Stomach (tissue), 9 donors: ENCODE data around the gene SSBP4. TPM values are rescaled to one million over a fixed set of nuclear protein-coding genes. Genes with fewer than 3 reads are reported as not detected.
A peak's percentile ranks its signal among the peaks of the same experiment; 100 is the strongest.

Source experiments
- DNase-seq, 2 donors: peaks; one replicate each; pipeline versions ENCODE4 v3.0.0 to v3.0.0-alpha.2; 2013 to 2019
- H3K27ac ChIP-seq, 5 donors: fragments of 200-600 bp in 4 of 5; sonication (generic) in 4 of 5; one replicate each; pipeline ENCODE4 v1.5.1; 2013 to 2019; ENCODE audit warnings: mild to moderate bottlenecking in 1 of 5, moderate library complexity in 1 of 5
- H3K27me3 ChIP-seq, 3 donors: fragments of 200-600 bp; sonication (generic); one replicate each; pipeline ENCODE4 v1.5.1; 2017 to 2019; ENCODE audit warnings: mixed run types in 1 of 3
- H3K36me3 ChIP-seq, 4 donors: fragments of 200-600 bp; sonication (generic); 1 replicate in 3 of 4; 2 replicates in 1 of 4; pipeline ENCODE4 v1.5.1; 2016 to 2019
- H3K4me1 ChIP-seq, 4 donors: fragments of 200-600 bp; sonication (generic); one replicate each; pipeline ENCODE4 v1.5.1; 2016 to 2019
- H3K4me3 ChIP-seq, 4 donors: fragments of 200-600 bp; sonication (generic) in 3 of 4; one replicate each; pipeline ENCODE4 v1.5.1; 2016 to 2019; ENCODE audit warnings: mild to moderate bottlenecking in 1 of 4
- H3K9me3 ChIP-seq, 4 donors: fragments of 200-600 bp; sonication (generic); one replicate each; pipeline ENCODE4 v1.5.1; 2016 to 2019
- CTCF ChIP-seq, 7 experiments: fragments of 450-650 bp in 4 of 7; fragments of 200-600 bp in 3 of 7; sonication (generic) in 3 of 7; IDR thresholded peaks; one replicate each; pipeline ENCODE4 v1.5.1; 2016 to 2019; ENCODE audit warnings: antibody characterized with exemption in 7 of 7, control low read depth in 2 of 7, mild to moderate bottlenecking in 1 of 7
- EP300 ChIP-seq: sonication (generic); formaldehyde crosslinking; IDR thresholded peaks from one replicate; pipeline ENCODE4 v1.6.1; 2017; ENCODE audit warnings: antibody characterized with exemption
- POLR2A ChIP-seq, 4 donors: fragments of 450-650 bp; IDR thresholded peaks; one replicate each; pipeline ENCODE4 v1.6.1; 2016; ENCODE audit warnings: antibody characterized with exemption in 4 of 4, control low read depth in 2 of 4, mild to moderate bottlenecking in 1 of 4, moderate library complexity in 1 of 4
- POLR2AphosphoS5 ChIP-seq, 3 donors: sonication (generic); formaldehyde crosslinking; IDR thresholded peaks; one replicate each; pipeline ENCODE4 v1.6.1; 2016; ENCODE audit warnings: antibody characterized with exemption in 3 of 3
- WGBS, 5 donors: extraction: QIAGEN DNeasy Blood & Tissue Kit in 3 of 5; methylation state at CpG; one replicate each; pipeline versions ENCODE4 v1.1.5 to v1.1.7; 2013 to 2018; 5-methylcytosine and 5-hydroxymethylcytosine counted together
- intact Hi-C: fragments of 100-400 bp; cut with DNase I; formaldehyde crosslinking; loops from one replicate; pipeline ENCODE4 v1.15.1; 2023; ENCODE audit warnings: low total_unique reads
- polyA plus RNA-seq, 3 donors: library from polyadenylated mRNA; stranded (reverse); fragments of 200-250 nt; gene quantifications; one replicate each; pipeline ENCODE4 v1.2.3, GENCODE V29; 2013
- total RNA-seq, 5 donors: library from RNA; depleted of rRNA; stranded (reverse); fragments of >200 nt; gene quantifications; one replicate each; pipeline versions ENCODE4 v1.1.0 to v1.2.3, GENCODE V29; 2014 to 2016
- donor health status: healthy with polysubstance abuse.
- donor health status: Bipolar disorder and iron deficiency.
- donor health status: healthy.

The SSBP4 gene
- total and polyA plus RNA-seq, 8 donors, result 22.8 to 253 (median 49.2) TPM

GRCh38 chr19:18435842-18436670 is 16.9 kb downstream of the SSBP4 start:
- TF ChIP-seq CTCF (IDR thresholded peaks at IDR 0.05) (no peak), EP300 (no peak), POLR2A (IDR thresholded peaks at IDR 0.05) (no peak), POLR2AphosphoS5 (IDR thresholded peaks at IDR 0.05) (no peak)
- Histone ChIP-seq H3K27me3 (peaks cover 0 to 39% (median 0%) of the 10 kb centered on the region in 3 donors), H3K4me3 (peak overlapping the region; percentile 50 to 76 (median 54)), H3K36me3 (peaks cover 0 to 16% (median 7%) of the 10 kb centered on the region in 4 donors), H3K4me1 (peaks cover 39 to 70% (median 59%) of the 10 kb centered on the region in 4 donors), H3K9me3 (no peaks in the 10 kb centered on the region), H3K27ac (peak overlapping the region in 3 of 5 donors; percentile 58 to 79 (median 79))
- intact Hi-C loops, result no loop called here
- WGBS, 5 donors, result 85 to 87% (median 87%) methylated on average over 30 to 46 of the region's 46 CpGs
- DNase-seq, result peak in 1 of 2 donors; percentile 55

GRCh38 chr19:18436671-18437490 is 17.7 kb downstream of the SSBP4 start:
- peak; percentile 75 to 95 for DNase-seq
- WGBS, 5 donors, result 17 to 51% (median 26%) methylated on average over 31 to 67 of the region's 67 CpGs
- H3K27ac ChIP-seq, result peak overlapping the region; percentile 9 to 79 (median 63)

GRCh38 chr19:18437491-18438330 is 18.5 kb downstream of the SSBP4 start, which contains the start of gene ISYNA1:
ISYNA1 (minus strand) TSS chr19:18438133; CDS start chr19:18437979, 154 bp downstream.
- intact Hi-C loops, result no loop called here
- 0 to 2% (median 1%) methylated on average over 36 to 99 of the region's 99 CpGs for WGBS, 5 donors
- Histone ChIP-seq H3K4me1 (peaks cover 37 to 67% (median 55%) of the 10 kb centered on the region in 4 donors), H3K9me3 (no peaks in the 10 kb centered on the region), H3K27ac (peak within 1 kb of the TSS; percentile 9 to 79 (median 63)), H3K36me3 (peaks cover 0 to 16% (median 9%) of the 10 kb centered on the region in 4 donors), H3K27me3 (peaks cover 0 to 38% (median 0%) of the 10 kb centered on the region in 3 donors), H3K4me3 (peak within 1 kb of the TSS; percentile 50 to 76 (median 54))
- TF ChIP-seq CTCF (IDR thresholded peaks at IDR 0.05) (no peak), POLR2AphosphoS5 (IDR thresholded peaks at IDR 0.05) (no peak), POLR2A (IDR thresholded peaks at IDR 0.05) (no peak), EP300 (no peak)
- DNase-seq, result peak; percentile 62 to 86

More at GRCh38 chr19:18436671-18437490, 17.7 kb downstream of the SSBP4 start:
- TF ChIP-seq POLR2AphosphoS5 (IDR thresholded peaks at IDR 0.05) (no peak), CTCF (IDR thresholded peaks at IDR 0.05) (no peak), EP300 (no peak), POLR2A (IDR thresholded peaks at IDR 0.05) (no peak)
- Histone ChIP-seq H3K27me3 (peaks cover 0 to 39% (median 0%) of the 10 kb centered on the region in 3 donors), H3K4me3 (peak overlapping the region; percentile 50 to 76 (median 54)), H3K36me3 (peaks cover 0 to 16% (median 7%) of the 10 kb centered on the region in 4 donors), H3K9me3 (no peaks in the 10 kb centered on the region), H3K4me1 (peaks cover 39 to 70% (median 59%) of the 10 kb centered on the region in 4 donors)
- intact Hi-C loops, result no loop called here
